Uterus (tissue), 4 donors: ENCODE data around the gene UVRAG. TPM values are rescaled to one million over a fixed set of nuclear protein-coding genes. Genes with fewer than 3 reads are reported as not detected.

ENCODE experiments used
- DNase-seq, 2 donors: peaks; one replicate each; pipeline ENCODE4 v3.0.0-alpha.2; 2019 to 2020
- H3K27ac ChIP-seq, 2 donors: fragments of 200-600 bp; sonication (generic); 1 replicate in 1 of 2; 2 replicates in 1 of 2; pipeline ENCODE4 v1.5.1; 2016 to 2018
- H3K27me3 ChIP-seq, 2 donors: fragments of 200-600 bp; sonication (generic); one replicate each; pipeline ENCODE4 v1.5.1; 2018 to 2019; ENCODE audit warnings: control low read depth in 1 of 2
- H3K36me3 ChIP-seq, 2 donors: fragments of 200-600 bp; sonication (generic); one replicate each; pipeline ENCODE4 v1.5.1; 2019; ENCODE audit warnings: control low read depth in 1 of 2
- H3K4me1 ChIP-seq, 2 donors: fragments of 200-600 bp; sonication (generic); one replicate each; pipeline ENCODE4 v1.5.1; 2018 to 2019; ENCODE audit warnings: control low read depth in 1 of 2
- H3K4me3 ChIP-seq, 2 donors: fragments of 200-600 bp; sonication (generic); 1 replicate in 1 of 2; 2 replicates in 1 of 2; pipeline ENCODE4 v1.5.1; 2018 to 2019; ENCODE audit warnings: mild to moderate bottlenecking in 1 of 2
- H3K9me3 ChIP-seq, 2 donors: fragments of 200-600 bp; sonication (generic); one replicate each; pipeline ENCODE4 v1.5.1; 2019; ENCODE audit warnings: control low read depth in 1 of 2
- POLR2A ChIP-seq, 2 donors: fragments of 450-650 bp; IDR thresholded peaks; one replicate each; pipeline ENCODE4 v1.6.1; 2016; ENCODE audit warnings: antibody characterized with exemption in 2 of 2, mild to moderate bottlenecking in 1 of 2, moderate library complexity in 1 of 2
- intact Hi-C: fragments of 100-400 bp; cut with DNase I; formaldehyde crosslinking; loops from one replicate; pipeline ENCODE4 v1.15.1; 2023; ENCODE audit warnings: low total_unique reads
- total RNA-seq, 4 donors: library from RNA; depleted of rRNA in 3 of 4; stranded (reverse); fragments of >200 nt in 3 of 4; gene quantifications; one replicate each; pipeline versions ENCODE4 v1.1.0 to v1.2.4, GENCODE V29; 2014 to 2023
- TF ChIP-seq, protein P1 (sequence below), 4 experiments: fragments of 200-600 bp in 2 of 4; fragments of 450-650 bp in 2 of 4; sonication (generic) in 2 of 4; IDR thresholded peaks; one replicate each; pipeline ENCODE4 v1.5.1; 2016 to 2019; ENCODE audit warnings: antibody characterized with exemption in 4 of 4, mild to moderate bottlenecking in 2 of 4, moderate library complexity in 1 of 4
- donor health status: DM: yes; HTN: yes; CAD: no.

Gene UVRAG
- total RNA-seq, 4 donors from 2014 or later: 14.9 to 42.9 (median 26.4) TPM

DNA sequence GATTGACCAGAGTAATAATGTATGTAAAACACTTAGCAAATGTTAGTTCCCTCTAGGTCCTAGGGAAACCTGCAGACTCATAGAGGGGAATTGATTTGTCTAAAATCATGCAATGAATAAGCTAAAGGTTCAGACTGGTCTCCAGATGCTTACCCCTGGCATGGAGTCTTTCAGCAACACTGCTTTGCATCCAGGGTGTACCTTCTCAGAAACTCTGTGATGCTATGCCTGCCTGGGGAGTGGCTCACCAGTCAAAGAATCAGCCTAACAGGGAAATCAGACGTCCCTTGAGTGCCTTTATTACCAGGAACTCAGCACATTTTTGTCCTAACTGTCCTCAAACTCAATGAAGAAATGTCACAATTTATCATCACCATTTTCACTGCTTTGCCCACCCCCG lies 5.9 kb upstream of the UVRAG start:
- Histone ChIP-seq H3K4me1 (peaks cover 0 to 2% of the 10 kb centered on the region in 2 donors), H3K4me3 (no peak overlapping the region), H3K27me3 (no peaks in the 10 kb centered on the region), H3K9me3 (no peaks in the 10 kb centered on the region), H3K36me3 (no peaks in the 10 kb centered on the region), H3K27ac (no peak overlapping the region)
- TF ChIP-seq POLR2A (IDR thresholded peaks at IDR 0.05): no peak
- TF ChIP-seq, protein P1, sequence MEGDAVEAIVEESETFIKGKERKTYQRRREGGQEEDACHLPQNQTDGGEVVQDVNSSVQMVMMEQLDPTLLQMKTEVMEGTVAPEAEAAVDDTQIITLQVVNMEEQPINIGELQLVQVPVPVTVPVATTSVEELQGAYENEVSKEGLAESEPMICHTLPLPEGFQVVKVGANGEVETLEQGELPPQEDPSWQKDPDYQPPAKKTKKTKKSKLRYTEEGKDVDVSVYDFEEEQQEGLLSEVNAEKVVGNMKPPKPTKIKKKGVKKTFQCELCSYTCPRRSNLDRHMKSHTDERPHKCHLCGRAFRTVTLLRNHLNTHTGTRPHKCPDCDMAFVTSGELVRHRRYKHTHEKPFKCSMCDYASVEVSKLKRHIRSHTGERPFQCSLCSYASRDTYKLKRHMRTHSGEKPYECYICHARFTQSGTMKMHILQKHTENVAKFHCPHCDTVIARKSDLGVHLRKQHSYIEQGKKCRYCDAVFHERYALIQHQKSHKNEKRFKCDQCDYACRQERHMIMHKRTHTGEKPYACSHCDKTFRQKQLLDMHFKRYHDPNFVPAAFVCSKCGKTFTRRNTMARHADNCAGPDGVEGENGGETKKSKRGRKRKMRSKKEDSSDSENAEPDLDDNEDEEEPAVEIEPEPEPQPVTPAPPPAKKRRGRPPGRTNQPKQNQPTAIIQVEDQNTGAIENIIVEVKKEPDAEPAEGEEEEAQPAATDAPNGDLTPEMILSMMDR (IDR thresholded peaks at IDR 0.05): no peak
- intact Hi-C loops: no loop called here
- DNase-seq: no peak

DNA sequence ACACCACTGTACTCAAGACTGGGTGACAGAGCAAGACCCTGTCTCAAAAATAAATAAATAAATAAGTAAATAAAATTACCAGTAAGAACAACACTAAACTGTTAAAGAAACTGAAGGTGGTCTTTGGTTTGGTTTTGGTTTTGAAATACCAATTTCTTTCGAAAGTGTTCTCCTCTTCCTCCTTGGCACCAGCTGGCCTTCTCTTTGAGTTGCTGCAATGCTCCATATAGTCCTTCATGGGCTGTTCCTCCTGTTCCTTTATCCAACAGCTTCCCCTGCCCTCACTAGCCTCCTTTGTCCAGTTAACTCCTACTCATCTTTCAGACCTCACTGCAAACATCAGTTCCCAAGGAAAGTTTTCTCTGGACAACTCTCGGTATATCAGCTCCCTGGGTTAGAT lies 5.0 kb upstream of the UVRAG start:
- no peak overlapping the region for H3K27ac ChIP-seq
- H3K27me3 ChIP-seq: no peaks in the 10 kb centered on the region
- H3K4me1 ChIP-seq: peaks cover 0 to 4% of the 10 kb centered on the region in 2 donors
- intact Hi-C loops: no loop called here
- no peaks in the 10 kb centered on the region for H3K9me3 ChIP-seq
- TF ChIP-seq, protein P1 (IDR thresholded peaks at IDR 0.05): no peak
- TF ChIP-seq POLR2A (IDR thresholded peaks at IDR 0.05): no peak
- no peaks in the 10 kb centered on the region for H3K36me3 ChIP-seq
- DNase-seq: no peak
- H3K4me3 ChIP-seq: no peak overlapping the region

DNA sequence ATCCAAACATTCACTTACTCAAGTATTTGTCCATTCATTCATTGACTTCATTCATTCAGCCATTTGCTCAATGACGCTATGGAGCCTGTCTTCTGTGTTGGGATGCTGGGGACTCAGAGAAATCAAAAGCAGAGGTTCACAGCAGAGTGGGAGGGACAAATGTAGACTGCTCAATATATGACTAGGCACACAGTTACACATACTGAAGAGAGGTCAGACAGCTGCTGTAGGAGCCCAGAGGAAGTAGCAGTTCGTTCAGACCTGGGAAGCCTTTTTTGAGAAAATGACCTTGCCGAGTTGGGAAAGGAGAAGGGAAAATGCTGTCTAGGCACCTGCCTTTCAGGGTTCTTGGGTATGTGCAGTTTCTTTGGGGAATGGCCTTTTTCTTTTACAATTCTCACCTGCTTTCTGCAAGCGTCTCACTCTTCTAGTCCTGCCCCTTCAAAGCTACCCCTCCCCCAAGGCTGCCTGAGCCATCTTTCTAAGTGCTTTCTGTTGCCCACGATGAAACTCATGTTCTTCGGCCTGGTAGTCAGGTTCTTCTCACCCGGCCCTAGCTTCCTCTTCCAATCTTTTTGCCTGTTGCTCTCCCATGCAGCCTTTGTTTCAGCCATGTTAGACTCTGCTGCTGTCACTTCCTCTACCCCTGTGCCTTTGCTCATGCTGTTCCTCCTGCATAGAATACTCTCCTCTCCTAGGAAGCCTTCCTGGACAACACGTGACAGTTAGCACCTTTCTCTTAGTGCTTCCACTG lies 4.2 kb upstream of the UVRAG start:
- TF ChIP-seq POLR2A (IDR thresholded peaks at IDR 0.05): no peak
- TF ChIP-seq, protein P1 (IDR thresholded peaks at IDR 0.05): no peak
- Histone ChIP-seq H3K9me3 (no peaks in the 10 kb centered on the region), H3K27ac (no peak overlapping the region), H3K36me3 (no peaks in the 10 kb centered on the region), H3K27me3 (no peaks in the 10 kb centered on the region), H3K4me1 (peaks cover 0 to 4% of the 10 kb centered on the region in 2 donors), H3K4me3 (no peak overlapping the region)
- no peak for DNase-seq
- intact Hi-C loops: no loop called here

DNA sequence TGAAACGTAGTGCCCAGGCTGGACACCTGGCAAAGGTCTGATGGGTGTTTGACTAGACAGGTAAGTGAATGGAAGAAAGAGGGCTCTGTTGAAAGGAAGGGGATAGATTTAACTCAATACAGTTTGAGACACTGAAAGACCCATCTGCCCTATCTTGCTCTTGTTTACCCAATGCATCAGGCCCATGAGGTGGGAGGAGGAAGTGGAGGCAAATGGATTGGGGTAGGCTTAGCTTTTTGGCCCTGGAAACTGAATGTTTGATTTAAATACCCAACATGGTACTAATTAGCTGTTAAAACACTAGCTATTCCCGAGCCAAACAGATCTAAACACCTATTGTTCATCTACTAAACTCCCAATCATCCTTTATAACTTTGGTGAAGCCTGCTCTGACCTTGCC lies 3.5 kb upstream of the UVRAG start:
- intact Hi-C loops: no loop called here
- Histone ChIP-seq H3K4me1 (peaks cover 0 to 4% of the 10 kb centered on the region in 2 donors), H3K9me3 (no peaks in the 10 kb centered on the region), H3K27ac (no peak overlapping the region), H3K4me3 (no peak overlapping the region), H3K27me3 (no peaks in the 10 kb centered on the region), H3K36me3 (no peaks in the 10 kb centered on the region)
- no peak for DNase-seq
- TF ChIP-seq, protein P1 (IDR thresholded peaks at IDR 0.05): no peak
- TF ChIP-seq POLR2A (IDR thresholded peaks at IDR 0.05): no peak

DNA sequence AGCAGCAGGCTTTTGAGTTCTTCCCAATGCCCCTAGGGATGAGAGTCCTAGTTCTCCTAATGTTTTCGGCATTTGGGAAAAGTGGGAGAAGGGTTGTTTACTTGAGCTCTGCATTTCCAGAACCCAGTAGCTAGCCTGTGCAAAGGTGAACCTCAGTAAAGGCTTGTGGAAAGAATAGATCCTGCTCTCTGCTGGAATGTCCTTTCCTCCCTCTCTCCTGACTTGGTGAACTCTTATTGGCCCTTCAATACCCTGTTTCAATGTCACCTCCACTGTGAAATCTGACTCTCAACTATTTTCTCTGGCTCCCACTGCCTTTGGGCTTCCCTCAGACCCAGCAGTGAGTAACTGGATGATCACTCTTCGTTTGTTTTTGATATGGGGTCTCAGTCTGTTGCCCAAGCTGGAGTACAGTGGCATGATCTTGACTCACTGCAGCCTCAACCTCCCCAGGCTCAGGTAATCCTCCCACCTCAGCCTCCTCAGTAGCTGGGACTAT lies 2.4 kb upstream of the UVRAG start:
- H3K27ac ChIP-seq: peak overlapping the region in 1 of 2 donors; percentile 33
- H3K36me3 ChIP-seq: no peaks in the 10 kb centered on the region
- peaks cover 0 to 4% of the 10 kb centered on the region in 2 donors for H3K4me1 ChIP-seq
- no peaks in the 10 kb centered on the region for H3K9me3 ChIP-seq
- H3K27me3 ChIP-seq: no peaks in the 10 kb centered on the region
- H3K4me3 ChIP-seq: no peak overlapping the region
- intact Hi-C loops: no loop called here
- no peak for TF ChIP-seq POLR2A (IDR thresholded peaks at IDR 0.05)
- TF ChIP-seq, protein P1 (IDR thresholded peaks at IDR 0.05): no peak
- DNase-seq: no peak
